ENCODE results near the gene FAM111A. TPM values are rescaled to one million over a fixed set of nuclear protein-coding genes. Genes with fewer than 3 reads are reported as not detected.

FAM111A gene
- total RNA-seq, 2 donors from 2014 or later = 49.5 to 60.3 TPM

GRCh38 chr11:59183771-59184170 is 41.1 kb downstream of the FAM111A start:
- no peaks in the 10 kb centered on the region for H3K9me3 ChIP-seq
- no peaks in the 10 kb centered on the region for H3K4me1 ChIP-seq (replicated peaks)
- H3K27ac ChIP-seq = no peak overlapping the region
- H3K36me3 ChIP-seq = no peaks in the 10 kb centered on the region
- DNase-seq (ENCODE audit: low spot score) = no peak
- H3K27me3 ChIP-seq (replicated peaks; ENCODE audit: insufficient read depth) = no peaks in the 10 kb centered on the region
- intact Hi-C loops (cut with DNase I) = no loop called here
- no peak for TF ChIP-seq POLR2A (IDR thresholded peaks at IDR 0.05)
- peak; percentile 40 for TF ChIP-seq POLR2AphosphoS5 (IDR thresholded peaks at IDR 0.05)
- TF ChIP-seq CTCF (IDR thresholded peaks at IDR 0.05) = no peak
- WGBS = 30% methylated on average over 1 of the region's 1 CpG
- no peak overlapping the region for H3K4me3 ChIP-seq

GRCh38 chr11:59184691-59185339 is 42.2 kb downstream of the FAM111A start:
- Histone ChIP-seq H3K4me3 (no peak overlapping the region), H3K9me3 (no peaks in the 10 kb centered on the region), H3K36me3 (no peaks in the 10 kb centered on the region), H3K27ac (no peak overlapping the region), H3K4me1 (replicated peaks) (no peaks in the 10 kb centered on the region), H3K27me3 (replicated peaks; ENCODE audit: insufficient read depth) (no peaks in the 10 kb centered on the region)
- intact Hi-C loops (cut with DNase I) = no loop called here
- TF ChIP-seq POLR2A (IDR thresholded peaks at IDR 0.05) (no peak), POLR2AphosphoS5 (IDR thresholded peaks at IDR 0.05) (no peak), CTCF (IDR thresholded peaks at IDR 0.05) (no peak)
- DNase-seq (ENCODE audit: low spot score) = no peak
- 63% methylated on average over 9 of the region's 9 CpGs for WGBS

GRCh38 chr11:59185386-59185945 is 42.8 kb downstream of the FAM111A start:
- no peaks in the 10 kb centered on the region for H3K9me3 ChIP-seq
- H3K4me3 ChIP-seq = no peak overlapping the region
- H3K27ac ChIP-seq = peak overlapping the region in 1 of 2 donors; percentile 2
- intact Hi-C loops (cut with DNase I) = no loop called here
- no peaks in the 10 kb centered on the region for H3K4me1 ChIP-seq (replicated peaks)
- TF ChIP-seq POLR2A (IDR thresholded peaks at IDR 0.05) = no peak
- no peak for TF ChIP-seq CTCF (IDR thresholded peaks at IDR 0.05)
- no peak for TF ChIP-seq POLR2AphosphoS5 (IDR thresholded peaks at IDR 0.05)
- WGBS = 64% methylated on average over 5 of the region's 5 CpGs
- DNase-seq (ENCODE audit: low spot score) = no peak
- H3K27me3 ChIP-seq (replicated peaks; ENCODE audit: insufficient read depth) = no peaks in the 10 kb centered on the region
- H3K36me3 ChIP-seq = no peaks in the 10 kb centered on the region

GRCh38 chr11:59186130-59186594 is 43.5 kb downstream of the FAM111A start:
- H3K27me3 ChIP-seq (replicated peaks; ENCODE audit: insufficient read depth) = no peaks in the 10 kb centered on the region
- H3K4me3 ChIP-seq = no peak overlapping the region
- intact Hi-C loops (cut with DNase I) = no loop called here
- no peak for TF ChIP-seq POLR2A (IDR thresholded peaks at IDR 0.05)
- TF ChIP-seq CTCF (IDR thresholded peaks at IDR 0.05) = peak in 3 of 4 experiments; percentile 27 to 54 (median 34)
- no peak for TF ChIP-seq POLR2AphosphoS5 (IDR thresholded peaks at IDR 0.05)
- no peak for DNase-seq (ENCODE audit: low spot score)
- H3K9me3 ChIP-seq = no peaks in the 10 kb centered on the region
- H3K36me3 ChIP-seq = no peaks in the 10 kb centered on the region
- 56% methylated on average over 5 of the region's 5 CpGs for WGBS
- H3K4me1 ChIP-seq (replicated peaks) = no peaks in the 10 kb centered on the region
- peak overlapping the region; percentile 2 to 33 for H3K27ac ChIP-seq

GRCh38 chr11:59187035-59187434 is 44.4 kb downstream of the FAM111A start:
- H3K4me3 ChIP-seq = no peak overlapping the region
- TF ChIP-seq POLR2A (IDR thresholded peaks at IDR 0.05) (no peak), CTCF (IDR thresholded peaks at IDR 0.05) (no peak), POLR2AphosphoS5 (IDR thresholded peaks at IDR 0.05) (no peak)
- no peak overlapping the region for H3K27ac ChIP-seq
- intact Hi-C loops (cut with DNase I) = no loop called here
- H3K27me3 ChIP-seq (replicated peaks; ENCODE audit: insufficient read depth) = no peaks in the 10 kb centered on the region
- no peaks in the 10 kb centered on the region for H3K4me1 ChIP-seq (replicated peaks)
- no peaks in the 10 kb centered on the region for H3K9me3 ChIP-seq
- no peaks in the 10 kb centered on the region for H3K36me3 ChIP-seq
- DNase-seq (ENCODE audit: low spot score) = no peak
- WGBS = 51% methylated on average over 3 of the region's 3 CpGs
